Esophagus muscularis mucosa (tissue), 4 donors: Measurements from ENCODE around the gene ACCSL. TPM values are rescaled to one million over a fixed set of nuclear protein-coding genes. Genes with fewer than 3 reads are reported as not detected.

Experiments
- DNase-seq: peaks from one replicate; pipeline ENCODE4 v3.0.0-alpha.2; 2017; ENCODE audit errors: extremely low spot score
- H3K27ac ChIP-seq, 4 donors: fragments of 200-600 bp; sonication (generic); replicated peaks in 1 of 4; 1 replicate in 3 of 4; 2 replicates in 1 of 4; pipeline ENCODE4 v1.5.1; 2016 to 2019; ENCODE audit warnings: mild to moderate bottlenecking in 1 of 4
- H3K27me3 ChIP-seq, 4 donors: fragments of 200-600 bp; sonication (generic); one replicate each; pipeline versions ENCODE4 v1.5.1 to v1.6.0; 2016 to 2019
- H3K36me3 ChIP-seq, 4 donors: fragments of 200-600 bp; sonication (generic); one replicate each; pipeline ENCODE4 v1.5.1; 2016 to 2019
- H3K4me1 ChIP-seq, 4 donors: fragments of 200-600 bp; sonication (generic); one replicate each; pipeline ENCODE4 v1.5.1; 2016 to 2019
- H3K4me3 ChIP-seq, 4 donors: fragments of 200-600 bp; sonication (generic); 1 replicate in 2 of 4; 2 replicates in 2 of 4; pipeline ENCODE4 v1.5.1; 2016 to 2019; ENCODE audit warnings: mild to moderate bottlenecking in 4 of 4, moderate library complexity in 1 of 4
- H3K9me3 ChIP-seq, 4 donors: fragments of 200-600 bp; sonication (generic); 1 replicate in 3 of 4; 2 replicates in 1 of 4; pipeline ENCODE4 v1.5.1; 2016 to 2019
- CTCF ChIP-seq, 3 experiments: fragments of 200-600 bp in 2 of 3; fragments of 450-650 bp in 1 of 3; sonication (generic) in 2 of 3; IDR thresholded peaks; one replicate each; pipeline ENCODE4 v1.5.1; 2017 to 2019; ENCODE audit warnings: antibody characterized with exemption in 3 of 3, mild to moderate bottlenecking in 2 of 3, moderate library complexity in 1 of 3
- EP300 ChIP-seq: sonication (generic); formaldehyde crosslinking; IDR thresholded peaks from one replicate; pipeline ENCODE4 v1.6.1; 2017; ENCODE audit warnings: antibody characterized with exemption
- POLR2A ChIP-seq: fragments of 450-650 bp; IDR thresholded peaks from one replicate; pipeline ENCODE4 v1.6.1; 2017; ENCODE audit warnings: antibody characterized with exemption, moderate library complexity, mild to moderate bottlenecking, low read depth
- POLR2AphosphoS5 ChIP-seq, 2 donors: sonication (generic); formaldehyde crosslinking; IDR thresholded peaks; one replicate each; pipeline ENCODE4 v1.6.1; 2017; ENCODE audit warnings: antibody characterized with exemption in 2 of 2
- WGBS: methylation state at CpG from one replicate; pipeline ENCODE4 v1.1.5; 2018; 5-methylcytosine and 5-hydroxymethylcytosine counted together
- intact Hi-C: fragments of 100-400 bp; cut with DNase I; formaldehyde crosslinking; loops from one replicate; pipeline ENCODE4 v1.15.1; 2023
- total RNA-seq, 4 donors: library from RNA; depleted of rRNA; stranded (reverse); fragments of >200 nt; gene quantifications; one replicate each; pipeline versions ENCODE4 v1.1.0 to v1.2.1, GENCODE V29; 2016

ACCSL gene
- total RNA-seq, 4 donors from 2014 or later = not detected

GRCh38 chr11:44090539-44090938 lies 42.8 kb downstream of the ACCSL start:
- intact Hi-C loops = loop anchor here (5.0 kb wide), 1 partner anchor 447 kb away; no protein-coding TSS in a partner anchor
- Histone ChIP-seq H3K27ac (no peak overlapping the region), H3K36me3 (peaks cover 0 to 7% (median 0%) of the 10 kb centered on the region in 4 donors), H3K4me1 (peaks cover 3 to 15% (median 13%) of the 10 kb centered on the region in 4 donors), H3K4me3 (no peak overlapping the region), H3K27me3 (no peaks in the 10 kb centered on the region), H3K9me3 (no peaks in the 10 kb centered on the region)
- TF ChIP-seq POLR2A = no peak
- TF ChIP-seq POLR2AphosphoS5 (IDR thresholded peaks at IDR 0.05) = no peak
- no peak for TF ChIP-seq CTCF (IDR thresholded peaks at IDR 0.05)
- TF ChIP-seq EP300 = no peak
- DNase-seq = no peak
- 81% methylated on average over 1 of the region's 1 CpG for WGBS

- Histone ChIP-seq H3K36me3 (peaks cover 0 to 4% (median under 1%) of the 10 kb centered on the region in 4 donors), H3K27me3 (no peaks in the 10 kb centered on the region), H3K9me3 (no peaks in the 10 kb centered on the region), H3K4me3 (no peak overlapping the region), H3K27ac (no peak overlapping the region), H3K4me1 (peaks cover 8 to 31% (median 28%) of the 10 kb centered on the region in 4 donors)
- WGBS = 28% methylated on average over 11 of the region's 11 CpGs
- TF ChIP-seq CTCF (IDR thresholded peaks at IDR 0.05) = peak; percentile 74 to 82 (median 80)
- TF ChIP-seq POLR2A = no peak
- peak in 1 of 2 donors; percentile 11 for TF ChIP-seq POLR2AphosphoS5 (IDR thresholded peaks at IDR 0.05)
- no peak for TF ChIP-seq EP300
- intact Hi-C loops = loop anchor here (5.0 kb wide), 1 partner anchor 443 kb away; no protein-coding TSS in a partner anchor
- DNase-seq = no peak
Observed at GRCh38 chr11:44094260-44094868, 46.6 kb downstream of the ACCSL start.

- Histone ChIP-seq H3K4me3 (peak within 1 kb of the TSS; percentile 77 to 96 (median 90)), H3K27me3 (no peaks in the 10 kb centered on the region), H3K4me1 (peaks cover 8 to 31% (median 29%) of the 10 kb centered on the region in 4 donors), H3K9me3 (no peaks in the 10 kb centered on the region), H3K27ac (peak within 1 kb of the TSS; percentile 83 to 89 (median 87)), H3K36me3 (peaks cover 0 to 9% (median 4%) of the 10 kb centered on the region in 4 donors)
- WGBS = 1% methylated on average over 32 of the region's 83 CpGs
- DNase-seq = peak; percentile 96
- intact Hi-C loops = loop anchor here (5.0 kb wide), 1 partner anchor 427 kb away; no protein-coding TSS in a partner anchor
- TF ChIP-seq POLR2A (no peak), POLR2AphosphoS5 (IDR thresholded peaks at IDR 0.05) (peak; percentile 80 to 81), EP300 (no peak), CTCF (IDR thresholded peaks at IDR 0.05) (peak; percentile 93 to 95 (median 95))
Observed at GRCh38 chr11:44095506-44096359, 48.0 kb downstream of the ACCSL start, which contains the start of gene EXT2. Gene EXT2, plus strand, starts transcription at chr11:44095678. Its CDS starts 12,035 bp downstream, at chr11:44107713.

- TF ChIP-seq EP300 (no peak), POLR2AphosphoS5 (IDR thresholded peaks at IDR 0.05) (no peak), POLR2A (no peak), CTCF (IDR thresholded peaks at IDR 0.05) (no peak)
- Histone ChIP-seq H3K36me3 (peaks cover 0 to 9% (median 4%) of the 10 kb centered on the region in 4 donors), H3K27ac (peak overlapping the region in 2 of 4 donors; percentile 83 to 87), H3K4me1 (peaks cover 8 to 35% (median 31%) of the 10 kb centered on the region in 4 donors), H3K4me3 (peak overlapping the region; percentile 77 to 96 (median 90)), H3K27me3 (no peaks in the 10 kb centered on the region), H3K9me3 (no peaks in the 10 kb centered on the region)
- intact Hi-C loops = loop anchor here (5.0 kb wide), 1 partner anchor 426 kb away; no protein-coding TSS in a partner anchor
- 22% methylated on average over 11 of the region's 18 CpGs for WGBS
- no peak for DNase-seq
Observed at GRCh38 chr11:44096360-44097185, 48.8 kb downstream of the ACCSL start.
